GM18520 (cell line): ENCODE data around the gene PPP2R2D.

Experiments used
- ATAC-seq: cut with Tn5 transposase; IDR thresholded peaks from one replicate; pipeline ENCODE4 v1.9.1; 2021; ENCODE audit not compliant: unreplicated experiment

The PPP2R2D gene

GRCh38 chr10:131900350-131901152 lies at the start of gene PPP2R2D:
PPP2R2D (plus strand) TSS chr10:131901008; CDS start chr10:131901149, 141 bp downstream.
- ATAC-seq = peak; percentile 87

DNA sequence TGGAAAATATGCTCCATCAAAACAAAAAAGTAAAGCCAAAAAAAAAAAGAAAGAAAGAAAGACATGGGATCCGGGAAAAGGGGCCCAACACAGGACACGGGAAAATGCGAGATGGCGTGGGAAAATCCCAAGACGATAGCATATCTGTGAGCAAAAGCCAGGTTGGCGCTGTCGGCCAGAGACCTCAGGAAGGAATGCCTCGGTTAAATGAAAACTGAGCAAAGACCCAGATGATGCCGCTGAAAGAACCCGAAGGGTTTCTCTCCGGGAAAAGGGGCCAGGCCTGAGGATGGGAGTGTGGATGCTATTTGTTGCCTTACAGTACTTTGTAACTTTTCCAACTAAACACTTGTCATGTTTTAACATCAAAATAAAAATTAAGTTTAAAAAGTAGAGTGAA lies 49.5 kb upstream of the PPP2R2D start:
- no peak for ATAC-seq

GRCh38 chr10:131852176-131852822 lies 48.5 kb upstream of the PPP2R2D start:
- no peak for ATAC-seq

- no peak for ATAC-seq
These were observed 47.8 kb upstream of the PPP2R2D start for GRCh38 chr10:131852823-131853609.

- ATAC-seq = no peak
These were observed 47.2 kb upstream of the PPP2R2D start for GRCh38 chr10:131853610-131853964.

DNA sequence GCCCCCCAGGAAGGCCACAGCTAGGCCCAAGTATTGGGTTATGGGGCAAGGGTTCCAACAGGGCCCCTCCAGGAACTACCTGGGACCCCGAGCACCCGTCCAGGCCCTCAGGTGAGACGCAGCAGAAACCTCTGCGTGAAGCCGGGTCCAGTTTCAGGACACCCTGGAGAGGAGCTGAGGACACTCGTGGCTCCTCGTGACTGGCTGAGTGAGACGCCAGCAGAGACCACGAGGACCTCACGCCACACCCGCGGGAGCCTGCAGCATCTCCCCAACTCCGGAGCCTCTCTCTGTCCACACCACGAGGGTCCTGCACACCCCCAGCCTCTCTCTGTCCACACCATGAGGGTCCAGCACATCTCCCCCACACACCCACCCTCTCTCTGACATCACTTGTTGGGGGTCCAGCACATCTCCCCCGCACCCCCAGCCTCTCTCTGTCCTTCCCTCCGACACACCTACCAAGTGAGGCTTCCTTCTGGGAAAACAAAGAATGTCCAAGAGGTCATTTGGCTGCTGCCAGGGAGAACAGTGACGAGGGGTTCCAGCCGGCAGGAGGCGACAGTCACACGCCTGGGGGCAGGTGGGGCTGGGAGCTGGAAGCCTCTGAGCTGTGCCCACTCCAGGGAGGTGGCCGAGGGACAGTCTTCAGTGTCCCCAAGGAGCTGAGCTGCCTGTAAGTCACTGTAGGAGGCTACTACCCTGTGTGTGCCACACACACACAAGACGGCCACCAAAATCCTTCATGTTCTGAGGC lies 46.1 kb upstream of the PPP2R2D start:
- no peak for ATAC-seq

- no peak for ATAC-seq
These were observed 45.1 kb upstream of the PPP2R2D start for GRCh38 chr10:131855461-131856401.

GRCh38 chr10:131856441-131857094 lies 44.2 kb upstream of the PPP2R2D start:
- no peak for ATAC-seq

DNA sequence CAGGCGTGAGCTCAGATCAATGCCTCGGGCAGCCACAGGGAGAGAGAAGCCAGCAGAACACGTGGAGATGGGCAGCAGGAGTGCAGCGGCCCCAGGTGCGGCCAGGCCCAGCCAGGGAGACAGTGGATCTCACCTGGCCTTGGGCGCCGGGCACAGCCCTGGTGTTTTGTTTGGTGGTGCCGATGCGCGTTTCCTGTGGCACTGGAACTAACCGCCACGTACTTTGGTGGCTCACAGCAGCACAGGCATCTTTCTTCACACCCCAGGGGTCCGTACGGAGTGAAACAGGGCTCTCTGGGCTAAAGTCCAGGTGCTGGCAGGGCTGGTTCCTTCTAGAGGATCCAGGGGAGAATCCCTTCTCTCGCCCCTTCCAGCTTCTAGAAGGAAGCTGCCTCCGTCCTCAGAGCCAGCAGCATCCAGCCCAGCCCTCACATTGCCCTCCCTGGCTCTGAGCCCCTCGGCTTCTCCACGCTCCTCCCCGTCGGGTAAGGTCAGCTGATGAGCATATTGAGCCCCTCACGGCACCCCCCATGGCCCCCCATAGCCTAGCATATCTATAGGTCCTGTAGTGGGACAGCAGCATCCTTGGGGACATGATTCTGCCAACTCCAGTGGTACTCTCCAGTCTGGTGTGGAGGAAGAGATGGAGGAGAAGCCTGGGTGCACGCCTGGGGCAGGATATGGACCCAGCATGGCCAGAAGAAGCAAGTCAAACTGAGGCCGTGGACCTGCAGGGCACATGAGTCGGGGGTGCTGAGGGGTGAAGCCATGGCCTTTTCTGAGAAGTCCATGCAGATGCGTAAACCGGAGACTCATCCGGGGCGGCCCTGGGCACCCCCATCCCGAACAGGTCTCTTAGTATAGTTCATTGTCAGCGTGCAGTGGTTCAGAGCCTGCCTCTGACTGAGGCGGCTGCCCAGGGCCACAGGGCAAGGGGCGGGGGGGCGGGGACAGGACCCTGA lies 43.4 kb upstream of the PPP2R2D start:
- ATAC-seq = no peak

DNA sequence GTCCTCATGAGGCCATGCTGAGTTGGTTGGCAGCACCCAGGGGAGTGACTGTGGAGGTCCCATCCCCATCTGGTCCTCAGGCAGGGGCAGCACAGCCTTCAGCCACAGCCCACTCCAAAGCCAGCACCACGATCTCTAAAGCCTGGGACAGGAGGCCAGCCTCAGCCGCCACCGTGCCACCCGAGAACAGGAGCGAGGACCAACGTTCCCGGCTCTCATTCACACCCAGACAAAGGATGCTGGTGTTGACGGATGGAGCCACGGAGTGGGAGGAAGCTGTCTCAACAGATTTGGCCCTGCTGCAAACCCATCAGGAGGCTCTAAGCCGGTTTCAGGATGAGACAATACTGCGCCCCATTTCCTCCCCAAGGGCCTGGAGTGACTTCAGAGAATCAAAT lies 42.7 kb upstream of the PPP2R2D start:
- ATAC-seq = no peak

GRCh38 chr10:131858583-131859340 lies 42.0 kb upstream of the PPP2R2D start:
- no peak for ATAC-seq

GRCh38 chr10:131859341-131860020 lies 41.3 kb upstream of the PPP2R2D start:
- no peak for ATAC-seq

GRCh38 chr10:131860311-131860710 lies 40.5 kb upstream of the PPP2R2D start:
- no peak for ATAC-seq

GRCh38 chr10:131860806-131861440 lies 39.9 kb upstream of the PPP2R2D start:
- no peak for ATAC-seq

GRCh38 chr10:131862548-131862947 lies 38.3 kb upstream of the PPP2R2D start:
- ATAC-seq = no peak

- no peak for ATAC-seq
These were observed 35.4 kb upstream of the PPP2R2D start for GRCh38 chr10:131865223-131865917.
